Ishikawa (cell line): ENCODE measurements around the gene CCDC93.

Experiments
- CREB1 ChIP-seq: IDR thresholded peaks from 2 replicates; pipeline ENCODE4 v1.6.1; 2012; ENCODE audit warnings: low read depth
- MAX ChIP-seq: IDR thresholded peaks from 2 replicates; pipeline ENCODE4 v1.6.1; 2012
- NFIC ChIP-seq: IDR thresholded peaks from 2 replicates; pipeline ENCODE4 v1.6.1; 2012
- REST ChIP-seq: IDR thresholded peaks from 2 replicates; pipeline ENCODE4 v1.6.1; 2012; ENCODE audit warnings: low read depth, mild to moderate bottlenecking
- TEAD4 ChIP-seq: IDR thresholded peaks from 2 replicates; pipeline ENCODE4 v1.6.1; 2012
- USF1 ChIP-seq: IDR thresholded peaks from 2 replicates; pipeline ENCODE4 v1.6.1; 2012
- YY1 ChIP-seq: IDR thresholded peaks from 2 replicates; pipeline ENCODE4 v1.6.1; 2012; ENCODE audit warnings: low read depth

- no peak for TF ChIP-seq USF1
- no peak for TF ChIP-seq TEAD4
- no peak for TF ChIP-seq MAX
- TF ChIP-seq YY1, result no peak
- TF ChIP-seq REST, result no peak
- no peak for TF ChIP-seq NFIC
- no peak for TF ChIP-seq CREB1
These were observed 38.0 kb upstream of the CCDC93 start for GRCh38 chr2:118051826-118052358.
